ENCODE data around the gene INPP4B.
"Not testable (repeated sequence)": the region's sequence is repeated elsewhere in the genome, so short reads cannot be mapped to it uniquely, and the experiment has no call there.

Gene INPP4B

GRCh38 chr4:142405695-142406498, 440.2 kb downstream of the INPP4B start:
- no peak for DNase-seq

DNA sequence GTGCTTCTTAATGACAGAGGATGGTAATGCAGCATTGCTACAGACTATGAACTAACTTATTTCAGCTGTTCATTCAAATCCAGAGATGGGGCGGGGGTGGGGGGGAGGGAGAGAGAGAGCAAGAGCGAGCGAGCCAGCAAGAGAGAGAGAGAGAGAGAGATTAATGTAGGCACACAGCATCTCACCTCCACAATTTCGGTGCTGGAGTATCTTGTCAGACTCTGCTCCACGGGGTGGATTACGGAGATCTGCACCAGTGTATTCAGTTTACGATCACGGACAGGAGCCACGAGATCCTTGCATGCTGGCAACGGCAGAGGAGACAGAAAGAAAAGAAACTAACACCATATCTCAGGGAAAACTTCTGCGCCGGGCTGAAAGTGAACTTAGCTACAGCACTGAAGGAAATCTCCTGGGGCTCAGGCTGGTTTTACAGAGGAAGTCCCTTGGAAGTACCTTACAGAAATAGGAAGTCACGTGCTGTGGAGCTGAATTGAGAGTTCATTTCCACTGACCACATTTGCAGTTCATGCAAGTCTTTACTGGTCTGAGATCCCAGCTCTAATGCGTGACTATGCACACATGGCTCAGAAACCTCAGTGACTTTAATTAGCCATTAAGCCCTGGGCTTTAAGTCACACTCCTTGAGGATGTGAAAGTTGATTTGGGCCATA, 440.9 kb downstream of the INPP4B start:
- peak; percentile 59 to 68 for DNase-seq

DNA sequence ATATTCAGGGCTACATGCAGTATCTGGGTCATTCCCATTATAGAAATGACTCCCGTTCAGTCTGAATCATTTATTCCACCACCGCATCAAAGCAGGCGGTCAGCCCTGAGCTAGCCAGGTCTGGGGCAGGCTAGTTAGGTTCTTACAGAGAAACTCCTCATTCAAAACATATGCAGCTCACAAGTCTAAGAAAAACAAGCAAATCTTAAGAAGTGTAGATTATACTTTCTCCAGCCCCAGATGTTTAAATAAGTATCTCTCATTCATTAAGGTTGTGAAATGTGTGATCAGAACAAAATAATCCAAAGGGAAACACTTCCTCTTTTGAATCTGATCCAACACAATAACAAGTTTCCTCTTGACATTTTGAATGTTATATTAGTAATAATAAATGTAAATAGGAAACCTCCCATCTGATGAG, 441.9 kb downstream of the INPP4B start:
- peak; percentile 68 to 79 for DNase-seq

DNA sequence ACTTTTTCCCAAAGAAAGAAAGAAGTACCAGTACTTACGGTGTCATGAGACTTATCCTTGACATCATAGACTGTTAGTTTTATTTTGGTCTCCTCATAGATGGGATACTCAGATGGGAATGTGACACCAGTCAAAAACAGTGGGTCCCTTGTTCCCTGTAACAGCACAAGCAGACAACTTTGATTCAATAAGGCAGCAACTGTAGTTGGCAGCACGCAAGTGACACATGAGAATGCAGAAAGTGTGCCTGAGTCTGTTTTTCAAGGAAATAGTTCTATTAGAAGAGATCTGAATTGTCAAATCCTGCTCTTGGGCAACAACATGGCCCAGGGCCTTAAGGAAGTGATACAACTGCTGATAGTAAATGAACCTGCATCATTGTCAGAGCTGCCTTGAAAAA, 443.2 kb downstream of the INPP4B start:
- DNase-seq = no peak

- no peak for DNase-seq
Measured at GRCh38 chr4:142402156-142402555, 443.9 kb downstream of the INPP4B start.

DNA sequence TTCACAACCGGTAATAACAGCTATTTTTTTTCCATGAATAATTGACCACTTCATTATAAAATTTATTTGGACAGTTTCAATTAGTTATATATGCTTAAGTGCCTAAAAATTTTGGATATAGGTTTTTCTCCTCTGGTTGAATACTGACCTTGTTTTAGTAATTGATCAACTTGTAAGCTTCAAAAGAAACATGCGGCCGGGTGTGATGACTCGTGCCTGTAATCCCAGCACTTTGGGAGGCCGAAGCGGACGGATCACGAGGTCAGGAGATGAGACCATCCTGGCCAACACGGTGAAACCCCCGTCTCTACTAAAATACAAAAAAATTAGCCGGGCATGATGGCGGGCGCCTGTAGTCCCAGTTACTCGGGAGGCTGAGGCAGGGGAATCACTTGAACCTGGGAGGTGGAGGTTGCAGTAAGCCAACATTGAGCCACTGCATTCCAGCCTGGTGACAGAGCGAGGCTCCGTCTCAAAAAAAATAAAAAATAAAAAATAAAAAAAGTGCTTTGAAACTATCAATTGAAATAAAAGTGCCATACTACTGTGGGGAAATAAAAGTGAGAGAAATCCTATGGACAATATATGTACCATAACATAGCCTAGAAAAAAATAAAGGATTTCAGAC, 448.6 kb downstream of the INPP4B start:
- not testable (repeated sequence) for DNase-seq

DNA sequence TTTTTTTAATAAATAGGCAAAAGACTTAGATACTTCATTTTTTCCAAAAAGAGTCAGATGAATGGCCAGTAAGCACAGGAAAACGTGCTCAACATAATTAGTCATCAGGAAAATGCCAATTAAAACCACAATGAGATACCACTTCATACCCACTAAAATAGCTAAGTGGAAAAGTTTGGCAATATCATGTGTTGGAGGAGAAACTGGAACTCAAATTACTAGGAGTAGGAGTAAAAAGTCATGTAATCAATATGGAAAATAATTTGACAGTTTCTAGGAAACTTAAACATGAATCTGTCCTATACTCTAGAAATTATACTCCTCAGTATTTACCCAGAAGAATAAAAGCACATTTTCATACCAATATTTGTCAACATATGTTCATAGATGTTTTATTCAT, 449.8 kb downstream of the INPP4B start:
- DNase-seq = no peak

- no peak for DNase-seq
Measured at GRCh38 chr4:142393127-142393526, 453.0 kb downstream of the INPP4B start.

- DNase-seq = no peak
Measured at GRCh38 chr4:142386856-142387255, 459.2 kb downstream of the INPP4B start.

- DNase-seq = no peak
Measured at GRCh38 chr4:142386449-142386848, 459.7 kb downstream of the INPP4B start.

DNA sequence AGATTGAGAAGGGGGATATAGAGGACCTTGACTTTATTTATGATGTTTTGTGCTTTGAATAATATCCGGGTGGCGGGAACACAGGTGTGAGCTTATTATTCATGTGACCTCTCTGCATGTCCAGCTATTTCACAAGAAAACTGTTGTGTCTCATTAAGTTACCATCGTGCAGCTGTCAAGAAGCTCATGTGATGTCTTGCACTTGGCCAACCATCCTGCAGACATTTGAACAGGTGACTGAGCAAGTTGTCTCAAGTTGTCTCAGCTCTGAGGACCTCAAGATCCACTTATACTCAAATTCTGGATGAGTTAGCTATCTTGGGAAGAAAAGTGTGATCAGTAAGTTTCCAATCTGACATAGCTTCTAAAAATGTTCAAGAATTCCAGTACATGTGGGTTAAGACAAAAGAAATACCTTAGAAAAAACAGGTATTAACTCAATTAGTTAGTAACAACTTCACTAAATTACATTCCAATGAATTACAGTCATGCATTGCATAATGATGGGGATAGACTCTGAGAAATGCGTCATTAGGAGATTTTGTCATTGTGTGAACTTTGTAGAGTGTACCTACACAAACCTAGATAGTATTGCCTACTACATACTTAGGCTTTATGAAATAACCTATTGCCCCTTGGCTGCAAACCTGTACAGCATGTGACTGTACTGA, 462.2 kb downstream of the INPP4B start:
- DNase-seq = no peak

- no peak for DNase-seq
Measured at GRCh38 chr4:142383354-142383753, 462.7 kb downstream of the INPP4B start.

GRCh38 chr4:142380052-142380602, 466.0 kb downstream of the INPP4B start:
- no peak for DNase-seq

- DNase-seq = no peak
Measured at GRCh38 chr4:142379277-142380051, 466.6 kb downstream of the INPP4B start.

GRCh38 chr4:142378179-142378578, 467.9 kb downstream of the INPP4B start:
- no peak for DNase-seq

DNA sequence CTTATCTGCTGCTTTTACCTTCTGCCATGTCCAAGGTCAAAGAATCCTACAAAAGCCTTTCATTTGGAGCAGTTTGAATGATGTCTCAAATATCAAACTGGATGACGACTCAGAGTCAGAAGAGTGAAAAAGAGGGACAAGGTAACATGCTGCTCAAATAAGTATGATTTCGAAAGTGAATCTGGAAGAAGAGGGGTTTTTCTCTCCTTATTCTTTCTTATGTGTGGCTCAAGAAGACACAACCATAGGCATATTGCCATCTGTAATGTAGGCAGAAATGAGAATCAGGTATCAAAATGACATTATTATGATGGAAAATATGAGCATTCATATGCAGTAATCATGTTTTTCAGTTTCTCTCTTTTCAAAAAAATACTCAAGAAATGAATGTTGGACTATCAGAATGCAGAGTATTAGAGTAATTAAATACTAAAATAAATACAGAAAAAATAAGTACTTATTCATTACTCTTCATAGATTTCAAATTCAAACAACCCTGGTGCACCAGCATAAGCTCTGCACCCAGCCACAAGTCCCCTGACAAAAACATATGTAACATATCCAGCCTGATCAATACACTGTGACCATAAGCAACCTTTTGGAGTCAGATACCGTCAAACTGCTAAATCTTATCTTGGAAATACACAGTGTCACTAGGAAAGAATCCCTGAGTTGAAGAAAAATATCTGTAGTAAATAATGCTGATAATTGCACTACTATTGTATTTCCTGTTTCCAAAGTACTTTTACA, 468.6 kb downstream of the INPP4B start:
- no peak for DNase-seq

DNA sequence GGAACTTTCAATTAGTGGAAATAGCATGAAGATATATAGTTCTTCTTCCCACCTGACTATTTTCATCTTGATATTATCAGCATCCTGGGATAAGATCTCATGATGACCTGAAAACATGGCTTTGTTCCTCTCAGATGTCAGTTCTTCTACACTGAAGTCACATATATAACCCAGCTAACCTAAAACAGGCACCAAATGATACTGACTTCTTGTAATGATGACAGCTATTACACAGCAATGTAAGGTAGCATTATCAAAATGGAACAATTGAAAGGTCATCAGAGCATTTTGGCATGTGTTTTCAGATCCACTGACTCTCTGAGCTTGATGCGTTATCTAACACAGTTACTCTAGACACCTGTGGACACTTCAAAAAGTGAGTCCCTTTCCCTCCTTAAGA, 469.9 kb downstream of the INPP4B start:
- DNase-seq = no peak

GRCh38 chr4:142373610-142374009, 472.5 kb downstream of the INPP4B start:
- DNase-seq = no peak

GRCh38 chr4:142372530-142373260, 473.4 kb downstream of the INPP4B start:
- DNase-seq = no peak

- no peak for DNase-seq
Measured at GRCh38 chr4:142369141-142369540, 477.0 kb downstream of the INPP4B start.
